Left renal pelvis (tissue), 4 donors: ENCODE data around the gene SMAP1. TPM values are rescaled to one million over a fixed set of nuclear protein-coding genes. Genes with fewer than 3 reads are reported as not detected.

Experiments used
- DNase-seq, 4 donors: peaks; one replicate each; pipeline ENCODE4 v3.0.0-alpha.2; 2013; ENCODE audit warnings: low read depth in 4 of 4, low spot score in 3 of 4
- polyA plus RNA-seq, 4 donors: library from polyadenylated mRNA; unstranded; fragments of 120-200 nt; gene quantifications; one replicate each; pipeline ENCODE4 v1.2.1, GENCODE V29; 2013; ENCODE audit not compliant: insufficient read length in 4 of 4

SMAP1 gene
- polyA plus RNA-seq, 4 donors, result 25.8 to 31.9 (median 29.7) TPM

DNA sequence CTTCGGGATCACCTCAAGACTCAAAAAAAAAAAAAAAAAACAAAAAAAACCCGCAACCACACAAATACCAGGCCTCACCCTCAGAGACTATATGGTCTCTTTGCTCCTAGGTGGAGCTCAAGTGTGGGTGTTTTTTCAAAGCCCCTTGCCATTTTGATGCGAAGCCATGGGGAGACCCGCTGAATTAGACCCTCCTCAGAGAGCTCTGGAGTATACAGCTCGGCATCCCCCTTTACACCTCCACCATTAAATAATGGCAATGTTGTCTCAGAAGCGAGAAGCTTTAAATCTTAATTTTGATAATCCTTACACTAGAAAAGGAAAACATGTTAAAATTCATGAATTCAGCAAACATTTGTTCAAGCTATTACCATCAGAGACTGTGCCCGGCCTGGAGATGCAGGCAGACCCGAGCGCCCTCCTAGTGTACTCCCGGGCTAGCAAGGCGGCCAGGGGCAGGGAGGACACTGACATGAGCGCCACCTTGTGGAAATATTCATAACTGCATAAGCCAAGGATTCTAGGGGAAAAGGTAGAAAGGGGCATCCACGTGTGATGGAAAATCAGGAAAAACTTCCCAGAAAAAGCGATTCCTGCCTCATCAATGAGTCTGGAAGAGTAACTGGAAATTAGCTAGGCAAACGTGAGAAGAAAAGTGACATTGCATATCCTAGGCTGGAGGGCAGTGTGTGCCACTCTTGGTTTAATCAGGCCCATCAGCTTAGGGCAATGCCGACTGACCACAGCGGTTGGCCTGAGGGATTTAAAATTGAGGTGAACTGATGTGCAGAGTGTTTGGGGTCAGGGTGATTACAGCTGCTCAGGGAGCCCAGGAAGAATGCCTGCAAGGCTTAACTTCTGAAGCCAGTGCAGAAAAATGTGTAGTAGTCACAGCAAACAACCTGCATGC, 216.6 kb downstream of the SMAP1 start:
- DNase-seq, result peak; percentile 16 to 32 (median 20)

GRCh38 chr6:70886071-70886470, 218.4 kb downstream of the SMAP1 start:
- DNase-seq, result no peak

- DNase-seq, result no peak
Measured at GRCh38 chr6:70886661-70887060, 219.0 kb downstream of the SMAP1 start.

DNA sequence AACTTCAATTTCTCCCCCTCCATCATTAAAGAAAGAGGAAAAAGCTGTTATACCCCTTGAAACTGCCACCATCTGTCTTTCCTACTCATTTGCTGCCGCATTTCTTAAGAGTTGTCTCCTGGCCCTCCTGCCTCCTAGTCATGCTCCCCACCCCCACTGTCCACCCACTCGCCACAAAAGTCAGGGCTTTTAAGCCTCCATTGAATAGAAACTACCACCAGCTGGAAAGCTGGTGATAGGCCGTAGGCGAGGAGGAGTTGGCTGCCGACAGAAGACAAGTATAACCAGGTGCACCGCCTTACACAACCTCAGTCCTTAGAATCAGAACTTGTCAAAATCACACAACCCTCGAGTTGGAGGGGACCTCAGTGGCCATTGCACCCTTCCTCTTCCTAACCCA, 221.6 kb downstream of the SMAP1 start:
- DNase-seq, result no peak

DNA sequence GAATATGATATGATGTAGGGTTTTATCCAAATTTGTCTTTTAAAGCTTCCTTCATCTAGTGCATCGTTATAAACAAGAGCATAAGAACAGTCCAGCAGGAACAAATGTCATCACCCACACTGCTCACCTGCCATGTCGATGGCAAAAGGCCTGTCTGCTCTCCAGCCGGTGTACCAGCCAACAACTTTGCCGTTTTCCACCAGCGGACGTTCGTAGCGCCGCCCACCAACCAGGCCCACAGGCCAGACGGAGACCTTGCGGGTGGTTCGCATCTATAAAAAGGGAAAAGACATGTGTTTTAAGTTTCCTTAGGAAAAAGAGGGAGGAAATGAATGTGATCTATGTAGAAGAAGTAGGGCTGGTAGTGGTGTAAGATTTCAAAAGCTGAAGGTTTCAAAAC, 226.3 kb downstream of the SMAP1 start:
- no peak for DNase-seq

GRCh38 chr6:70900047-70900446, 232.4 kb downstream of the SMAP1 start:
- no peak for DNase-seq

- DNase-seq, result no peak
Measured at GRCh38 chr6:70901324-70901723, 233.6 kb downstream of the SMAP1 start.

DNA sequence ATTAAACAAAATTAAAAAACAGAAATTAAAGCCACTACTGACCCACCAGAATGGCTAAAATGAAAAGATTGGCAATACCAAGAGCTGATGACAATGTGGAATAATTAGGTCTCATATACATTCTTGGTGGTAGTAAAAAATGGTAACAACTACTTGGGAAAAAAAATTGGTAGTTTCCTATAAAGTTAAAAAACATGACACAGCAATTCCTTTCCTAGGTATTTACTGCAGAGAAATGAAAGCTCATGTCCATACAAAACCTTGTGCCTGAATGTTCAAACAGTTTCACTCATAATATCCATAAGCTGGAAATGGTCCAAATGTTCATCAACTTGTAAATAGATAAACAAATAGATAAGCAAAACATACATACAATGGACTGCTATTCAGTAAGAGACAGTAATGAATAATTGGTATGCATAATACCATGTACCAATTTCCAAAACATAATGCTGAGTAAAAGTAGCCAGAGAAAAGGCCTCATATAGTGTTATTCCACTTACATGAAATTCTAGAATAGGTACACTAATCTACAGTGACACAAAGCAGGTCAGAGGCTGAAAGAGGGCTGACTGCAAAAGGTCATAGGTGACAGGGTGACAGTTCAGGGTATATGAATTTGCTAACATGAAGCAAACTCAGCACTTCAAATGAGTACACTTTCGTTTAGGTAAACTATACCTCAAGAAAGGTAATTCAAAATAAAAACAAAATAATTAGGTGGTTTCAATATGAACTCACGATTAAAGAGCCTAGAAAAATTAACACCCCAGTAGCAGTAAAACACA, 236.2 kb downstream of the SMAP1 start:
- DNase-seq, result no peak

- no peak for DNase-seq
Measured at GRCh38 chr6:70905742-70906141, 238.1 kb downstream of the SMAP1 start.

Other genes with a start within 250 kb of the SMAP1 start
- gene SDHAF4, start 101.0 kb upstream of the SMAP1 start, polyA plus RNA-seq, result 10 to 100 TPM; 11.0 to 24.5 (median 17.6) TPM